ENCODE measurements around the gene TMEM63A. TPM values are rescaled to one million over a fixed set of nuclear protein-coding genes. Genes with fewer than 3 reads are reported as not detected.
A peak's percentile ranks its signal among the peaks of the same experiment; 100 is the strongest.

The TMEM63A gene
- total and polyA plus RNA-seq, 2 of the 13 experiments (the other 11 are each of a cell fraction or from before 2014, with no cell fraction given) = 23.9 to 53.3 TPM

DNA sequence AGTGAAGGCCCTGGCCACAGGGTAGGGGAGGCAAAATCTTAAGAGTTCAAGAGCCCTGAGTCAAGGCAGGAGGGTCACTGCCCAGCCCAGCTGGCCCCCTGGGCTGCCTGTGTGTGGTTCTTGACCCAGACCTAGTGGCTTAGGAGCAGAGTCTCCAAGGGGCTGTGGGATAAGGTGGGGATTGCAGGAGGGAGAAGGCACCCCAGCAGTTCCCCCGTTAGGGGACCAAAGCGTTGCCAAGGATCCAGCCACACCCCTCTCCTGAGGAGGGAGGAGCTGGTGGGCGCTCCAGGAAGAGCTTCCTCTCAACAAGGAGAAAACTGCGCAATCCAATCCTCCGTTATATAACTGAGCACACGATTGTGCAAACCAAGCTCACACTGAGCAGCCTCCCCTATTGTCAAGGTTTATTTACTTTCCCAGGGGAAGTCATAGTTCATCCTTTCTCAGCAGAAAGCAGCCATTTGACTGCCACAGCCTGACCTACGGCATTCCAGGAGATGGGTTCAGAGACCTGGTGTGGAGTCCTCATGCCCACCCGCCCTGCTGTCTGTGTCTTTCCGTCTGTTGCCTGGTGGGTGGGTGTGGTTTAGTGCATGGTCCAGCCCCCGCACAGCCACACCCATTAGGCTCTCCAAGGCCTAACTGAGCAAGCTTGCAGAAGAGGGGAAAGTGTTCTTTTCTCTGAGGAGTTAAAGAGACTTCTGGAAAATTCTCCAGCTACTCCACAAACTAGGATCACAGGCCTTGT is 68.8 kb downstream of the TMEM63A start (continued):
- peak; percentile 38; the same call in 1 of the 2 replicates for TF ChIP-seq MTERF4 (CRISPR knock-in tag; IDR thresholded peaks at IDR 0.05)
- no peak for TF ChIP-seq CREBL2 (CRISPR knock-in tag; IDR thresholded peaks at IDR 0.05; ENCODE audit: borderline replicate concordance)
- TF ChIP-seq ZNF577 (CRISPR knock-in tag; IDR thresholded peaks at IDR 0.05; ENCODE audit: borderline replicate concordance, low read depth) = no peak
- TF ChIP-seq ZNF691 (CRISPR knock-in tag; IDR thresholded peaks at IDR 0.05; ENCODE audit: borderline replicate concordance, low read depth) = peak; percentile 72; the same call in 1 of the 2 replicates
- TF ChIP-seq CHD4 (IDR thresholded peaks at IDR 0.05; ENCODE audit: borderline replicate concordance, low read length) = no peak
- TF ChIP-seq, protein P1, sequence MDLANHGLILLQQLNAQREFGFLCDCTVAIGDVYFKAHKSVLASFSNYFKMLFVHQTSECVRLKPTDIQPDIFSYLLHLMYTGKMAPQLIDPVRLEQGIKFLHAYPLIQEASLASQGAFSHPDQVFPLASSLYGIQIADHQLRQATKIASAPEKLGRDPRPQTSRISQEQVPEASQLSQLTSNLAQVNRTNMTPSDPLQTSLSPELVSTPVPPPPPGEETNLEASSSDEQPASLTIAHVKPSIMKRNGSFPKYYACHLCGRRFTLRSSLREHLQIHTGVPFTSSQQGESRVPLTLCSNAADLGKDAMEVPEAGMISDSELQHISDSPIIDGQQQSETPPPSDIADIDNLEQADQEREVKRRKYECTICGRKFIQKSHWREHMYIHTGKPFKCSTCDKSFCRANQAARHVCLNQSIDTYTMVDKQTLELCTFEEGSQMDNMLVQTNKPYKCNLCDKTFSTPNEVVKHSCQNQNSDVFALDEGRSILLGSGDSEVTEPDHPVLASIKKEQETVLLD (CRISPR knock-in tag; IDR thresholded peaks at IDR 0.05; ENCODE audit: low read depth) = no peak
- peak; percentile 96 for TF ChIP-seq ZNF430 (CRISPR knock-in tag; IDR thresholded peaks at IDR 0.05)
- TF ChIP-seq CBX5 (CRISPR knock-in tag; IDR thresholded peaks at IDR 0.05; ENCODE audit: borderline replicate concordance) = peak; percentile 72; the same call in 1 of the 2 replicates
- peak; percentile 97 for TF ChIP-seq SAP130 (CRISPR knock-in tag; IDR thresholded peaks at IDR 0.05; ENCODE audit: low read depth)
- TF ChIP-seq KDM1A (CRISPR knock-in tag; IDR thresholded peaks at IDR 0.05) = peak; percentile 73
- peak; percentile 92 for TF ChIP-seq HOMEZ (CRISPR knock-in tag; IDR thresholded peaks at IDR 0.05; ENCODE audit: low read depth)
- peak; percentile 41; the same call in 1 of the 2 replicates for TF ChIP-seq TAF1 (CRISPR knock-in tag; IDR thresholded peaks at IDR 0.05)
- TF ChIP-seq ZFX (CRISPR knock-in tag; IDR thresholded peaks at IDR 0.05; ENCODE audit: low read depth) = peak; percentile 75
- no peak for TF ChIP-seq ZNF33A (CRISPR knock-in tag; IDR thresholded peaks at IDR 0.05; ENCODE audit: borderline replicate concordance)
- TF ChIP-seq ATF7-NPFF (CRISPR knock-in tag; IDR thresholded peaks at IDR 0.05; ENCODE audit: low read depth) = peak; percentile 72; the same call in 1 of the 2 replicates
- TF ChIP-seq ZFP36L1 (CRISPR knock-in tag; IDR thresholded peaks at IDR 0.05) = peak; percentile 40; the same call in 1 of the 2 replicates
- TF ChIP-seq DNMT1 (CRISPR knock-in tag; IDR thresholded peaks at IDR 0.05) = no peak
- TF ChIP-seq SP5 (CRISPR knock-in tag; IDR thresholded peaks at IDR 0.05; ENCODE audit: borderline replicate concordance, low read depth) = peak; percentile 95
- 0 out of 3 replicates have a peak, but pooled peaks have one; percentile 37 for TF ChIP-seq MXI1 (IDR thresholded peaks at IDR 0.05; ENCODE audit: borderline replicate concordance, low read depth, low read length)
- TF ChIP-seq SRSF4 (IDR thresholded peaks at IDR 0.05; ENCODE audit: low read depth, low read length, poor library complexity, severe bottlenecking) = no peak
- no peak for TF ChIP-seq ZNF354B (CRISPR knock-in tag; IDR thresholded peaks at IDR 0.05)
- TF ChIP-seq POLR2AphosphoS2 (IDR thresholded peaks at IDR 0.05; ENCODE audit: low read depth, low read length) = no peak
- peak; percentile 95 for TF ChIP-seq TBX2 (CRISPR knock-in tag; IDR thresholded peaks at IDR 0.05; ENCODE audit: borderline replicate concordance)
- TF ChIP-seq ZFAT (CRISPR knock-in tag; conservative IDR thresholded peaks at IDR 0.05) = no peak

Data from HepG2 (cell line).